WI38 (cell line): Measurements from ENCODE around the gene VPS37B.

ENCODE experiments used
- H3K4me3 ChIP-seq: 2 replicates; pipeline ENCODE4 v1.5.1; 2011; ENCODE audit warnings: low read depth, mild to moderate bottlenecking, control low read depth, low read length
- TF ChIP-seq, protein P1 (sequence below): IDR thresholded peaks from 2 replicates; pipeline ENCODE4 v1.5.1; 2012; ENCODE audit warnings: low read depth, mild to moderate bottlenecking, control low read depth, low read length

Gene VPS37B

DNA sequence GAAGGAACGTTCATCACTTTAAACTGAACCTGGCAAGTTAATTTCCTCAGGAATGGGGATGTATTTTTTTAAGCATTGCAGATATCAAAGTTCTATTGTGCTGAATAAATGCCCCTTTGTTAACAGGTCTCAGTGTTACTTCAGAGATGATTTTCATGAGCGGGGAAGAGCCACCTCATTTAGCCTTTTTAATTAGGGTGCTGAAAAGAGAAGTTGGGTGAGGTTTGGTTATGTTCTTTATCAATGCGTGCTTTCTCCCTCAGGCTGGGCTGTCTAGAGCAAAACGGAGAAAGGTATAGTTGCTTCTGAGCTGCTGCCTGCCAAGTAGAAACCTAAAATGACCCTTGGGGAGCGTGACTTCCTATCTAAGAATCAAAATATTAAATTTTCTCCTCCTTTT lies 68.7 kb downstream of the VPS37B start:
- TF ChIP-seq, protein P1, sequence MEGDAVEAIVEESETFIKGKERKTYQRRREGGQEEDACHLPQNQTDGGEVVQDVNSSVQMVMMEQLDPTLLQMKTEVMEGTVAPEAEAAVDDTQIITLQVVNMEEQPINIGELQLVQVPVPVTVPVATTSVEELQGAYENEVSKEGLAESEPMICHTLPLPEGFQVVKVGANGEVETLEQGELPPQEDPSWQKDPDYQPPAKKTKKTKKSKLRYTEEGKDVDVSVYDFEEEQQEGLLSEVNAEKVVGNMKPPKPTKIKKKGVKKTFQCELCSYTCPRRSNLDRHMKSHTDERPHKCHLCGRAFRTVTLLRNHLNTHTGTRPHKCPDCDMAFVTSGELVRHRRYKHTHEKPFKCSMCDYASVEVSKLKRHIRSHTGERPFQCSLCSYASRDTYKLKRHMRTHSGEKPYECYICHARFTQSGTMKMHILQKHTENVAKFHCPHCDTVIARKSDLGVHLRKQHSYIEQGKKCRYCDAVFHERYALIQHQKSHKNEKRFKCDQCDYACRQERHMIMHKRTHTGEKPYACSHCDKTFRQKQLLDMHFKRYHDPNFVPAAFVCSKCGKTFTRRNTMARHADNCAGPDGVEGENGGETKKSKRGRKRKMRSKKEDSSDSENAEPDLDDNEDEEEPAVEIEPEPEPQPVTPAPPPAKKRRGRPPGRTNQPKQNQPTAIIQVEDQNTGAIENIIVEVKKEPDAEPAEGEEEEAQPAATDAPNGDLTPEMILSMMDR, result no peak
- H3K4me3 ChIP-seq, result no peak overlapping the region

DNA sequence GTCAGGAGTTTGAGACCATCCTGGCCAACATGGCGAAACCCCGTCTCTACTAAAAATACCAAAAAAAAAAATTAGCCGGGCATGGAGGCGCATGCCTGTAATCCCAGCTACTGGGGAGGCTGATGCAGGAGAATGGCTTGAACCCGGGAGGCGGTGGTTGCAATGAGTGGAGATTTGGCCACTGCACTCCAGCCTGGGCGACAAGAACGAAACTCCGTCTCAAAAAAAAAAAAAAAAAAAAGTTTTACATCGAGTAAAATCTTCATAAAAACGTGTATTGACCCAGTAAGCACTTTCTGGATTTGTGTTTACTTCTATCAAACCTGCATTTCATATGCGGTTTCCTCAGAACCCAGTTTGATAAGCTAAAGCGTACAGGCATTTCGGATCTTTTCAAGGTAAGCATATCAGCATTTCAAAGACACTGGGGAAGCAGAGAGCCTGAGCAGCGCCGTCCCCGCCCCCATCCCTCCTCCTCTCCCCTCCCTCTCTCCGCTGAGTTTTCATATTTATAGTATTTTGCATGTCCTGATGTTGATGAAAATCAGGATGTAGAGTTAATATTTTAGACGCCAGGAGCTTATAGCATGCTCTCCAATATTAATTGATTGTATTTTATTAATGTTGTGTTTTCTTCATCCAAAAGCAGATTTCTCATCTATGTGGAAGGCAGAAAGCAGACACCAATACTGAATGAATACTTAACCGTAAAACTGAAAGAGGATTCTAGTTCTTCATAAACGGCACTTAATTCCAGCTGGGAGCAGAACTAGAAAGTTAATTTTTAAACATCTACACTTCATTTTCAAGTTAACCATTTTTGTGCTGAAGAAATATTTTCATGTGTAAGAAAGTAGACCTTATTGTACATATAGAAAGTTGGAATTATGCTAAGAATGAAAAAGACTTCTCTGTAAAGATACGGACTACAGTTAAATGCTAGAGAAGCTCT lies 69.9 kb downstream of the VPS37B start:
- H3K4me3 ChIP-seq, result peak overlapping the region; percentile 53
- TF ChIP-seq, protein P1, result no peak

DNA sequence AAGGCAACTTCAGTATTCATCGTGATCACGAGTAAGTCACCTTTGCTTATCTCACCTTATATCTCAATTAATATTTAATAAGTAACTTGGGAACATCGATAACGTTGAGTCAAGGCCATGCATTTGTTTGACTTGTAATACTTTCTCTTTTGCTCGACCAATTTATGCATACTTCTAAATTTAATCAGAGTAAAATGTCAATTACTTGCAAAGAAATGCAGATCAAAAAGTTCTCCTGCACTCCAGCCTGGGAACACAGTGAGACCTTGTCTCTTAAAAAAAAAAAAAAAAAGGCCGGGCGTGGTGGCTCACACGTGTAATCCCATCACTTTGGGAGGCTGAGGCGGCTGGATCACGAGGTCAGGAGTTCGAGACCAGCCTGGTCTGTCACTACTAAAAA lies 72.5 kb downstream of the VPS37B start:
- no peak overlapping the region for H3K4me3 ChIP-seq
- TF ChIP-seq, protein P1, result no peak

DNA sequence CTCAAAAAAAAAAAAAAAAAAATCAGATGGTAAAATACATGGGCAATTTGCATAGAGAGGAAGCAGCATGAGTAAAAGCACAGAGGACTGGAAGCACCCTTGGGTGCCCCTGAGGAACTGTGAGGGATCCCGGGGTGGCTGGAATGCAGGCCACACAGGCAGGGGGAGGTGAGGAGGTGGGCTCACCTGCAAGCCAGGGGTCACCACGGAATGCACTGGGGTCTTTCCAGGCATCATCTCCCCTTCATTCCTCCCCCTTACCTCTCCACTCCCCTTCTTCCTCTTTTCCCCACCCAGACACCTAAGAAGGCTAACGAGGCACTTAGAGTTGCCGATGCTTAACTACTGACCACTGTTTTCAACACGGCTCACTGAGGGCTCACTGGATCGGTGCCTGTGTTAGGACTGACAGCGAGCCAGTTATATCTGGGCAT lies 75.1 kb downstream of the VPS37B start:
- TF ChIP-seq, protein P1, result no peak
- H3K4me3 ChIP-seq, result no peak overlapping the region

DNA sequence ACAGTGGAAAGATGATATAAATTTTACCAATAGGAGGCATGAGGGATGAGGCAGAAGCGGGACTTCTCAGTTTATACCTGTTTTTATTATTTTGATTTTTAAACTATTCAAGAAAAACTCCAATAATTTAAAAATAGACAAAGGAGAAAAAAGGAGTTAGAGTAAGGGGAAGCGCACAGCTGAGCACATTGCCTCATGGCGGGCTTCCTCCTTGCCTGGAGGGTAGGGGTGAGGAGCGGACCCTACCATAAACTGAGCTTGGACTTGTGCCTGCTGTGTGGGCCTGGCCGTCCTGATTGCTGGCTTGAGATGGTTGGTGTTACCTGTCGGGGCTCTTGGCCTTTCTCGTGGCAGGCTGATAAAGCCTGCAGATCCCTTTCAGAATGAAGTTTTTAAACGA lies 75.8 kb downstream of the VPS37B start:
- TF ChIP-seq, protein P1, result no peak
- H3K4me3 ChIP-seq, result no peak overlapping the region

DNA sequence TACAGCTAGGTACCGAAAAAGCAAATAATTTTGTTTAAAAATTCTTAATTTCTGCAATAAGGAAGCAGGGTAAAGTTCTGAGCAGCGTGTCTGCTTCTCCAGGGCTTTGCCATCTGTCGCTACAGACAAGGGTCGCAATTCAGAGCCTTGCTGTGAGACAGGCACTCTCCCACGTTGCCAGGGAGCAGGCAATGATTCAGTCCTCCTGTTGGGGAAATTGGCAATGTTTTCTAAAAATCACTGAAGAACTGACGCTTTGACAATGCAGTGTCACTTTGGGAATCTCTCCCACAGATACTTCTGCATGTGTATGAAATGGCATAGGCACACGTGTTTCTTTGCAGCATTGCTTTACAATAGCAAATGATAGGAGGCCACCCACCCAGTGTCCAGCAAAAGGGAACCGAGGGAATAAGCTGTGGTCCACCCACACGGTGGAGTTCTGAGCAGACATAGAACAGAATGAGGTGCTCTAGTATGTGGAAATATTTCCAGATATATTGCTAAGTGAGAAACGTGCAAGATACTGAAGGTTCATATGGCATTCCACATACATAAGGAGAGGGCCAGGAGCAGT lies 76.6 kb downstream of the VPS37B start:
- TF ChIP-seq, protein P1, result no peak

More for the DNA sequence above, 76.6 kb downstream of the VPS37B start:
- H3K4me3 ChIP-seq, result no peak overlapping the region
